HG03103 (cell line): ENCODE results near the gene PLA2G2C.

Experiments used
- ATAC-seq: cut with Tn5 transposase; IDR thresholded peaks from one replicate; pipeline ENCODE4 v1.9.1; 2021; ENCODE audit warnings: low read depth; ENCODE audit not compliant: unreplicated experiment

The PLA2G2C gene

DNA sequence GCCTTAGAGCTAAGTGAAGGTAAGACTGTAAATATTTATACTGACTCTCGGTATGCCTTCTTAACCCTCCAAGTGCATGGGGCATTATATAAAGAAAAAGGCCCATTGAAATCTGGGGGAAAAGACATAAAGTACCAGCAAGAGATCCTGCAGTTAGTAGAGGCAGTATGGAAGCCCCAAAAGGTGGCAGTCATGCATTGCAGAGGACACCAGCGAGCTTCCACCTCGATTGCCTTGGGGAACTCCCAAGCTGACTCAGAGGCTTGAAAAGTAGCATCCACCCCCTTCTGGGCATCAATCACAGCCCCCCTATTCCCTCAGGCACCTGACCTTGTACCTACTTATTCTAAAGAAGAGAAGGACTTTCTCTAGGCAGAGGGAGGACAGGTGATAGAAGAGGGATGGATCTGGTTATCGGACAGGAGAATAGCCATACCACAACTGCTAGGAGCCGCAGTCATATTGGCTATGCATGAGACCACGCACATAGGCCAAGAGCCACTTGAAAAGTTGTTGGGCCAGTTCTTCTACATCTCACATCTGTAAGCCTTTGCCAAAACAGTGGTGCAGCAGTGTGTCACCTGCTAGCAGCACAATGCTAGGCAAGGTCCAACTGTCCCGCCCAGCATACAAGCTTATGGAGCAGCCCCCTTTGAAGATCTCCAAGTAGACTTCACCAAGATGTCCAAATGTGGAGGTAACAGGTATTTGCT, 27.8 kb downstream of the PLA2G2C start:
- no peak for ATAC-seq

DNA sequence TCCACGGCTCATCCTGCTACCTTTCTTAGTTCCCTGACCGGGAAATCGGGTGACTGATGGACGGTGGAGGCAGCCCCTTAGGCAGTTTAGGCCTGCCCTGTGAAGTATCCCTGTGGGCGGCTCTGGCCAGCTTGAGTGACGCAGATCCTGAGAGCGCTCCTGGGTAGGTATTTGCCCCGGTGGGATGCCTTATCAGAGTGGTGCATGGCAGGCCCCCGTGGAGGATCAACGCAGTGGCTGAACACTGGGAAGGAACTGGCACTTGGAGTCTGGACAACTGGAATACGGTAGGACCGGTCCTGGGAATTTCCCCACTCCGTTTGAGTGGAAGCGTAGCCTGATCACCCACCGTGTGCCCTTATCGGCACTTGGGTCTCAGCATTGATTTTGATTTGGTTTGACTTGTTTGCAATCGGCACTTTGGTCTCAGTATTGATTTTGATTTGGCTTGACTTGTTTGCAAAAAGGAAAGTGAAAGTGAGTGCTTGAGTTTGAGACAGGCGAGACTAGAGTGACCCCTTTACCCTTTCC, 32.0 kb downstream of the PLA2G2C start:
- ATAC-seq, result no peak

DNA sequence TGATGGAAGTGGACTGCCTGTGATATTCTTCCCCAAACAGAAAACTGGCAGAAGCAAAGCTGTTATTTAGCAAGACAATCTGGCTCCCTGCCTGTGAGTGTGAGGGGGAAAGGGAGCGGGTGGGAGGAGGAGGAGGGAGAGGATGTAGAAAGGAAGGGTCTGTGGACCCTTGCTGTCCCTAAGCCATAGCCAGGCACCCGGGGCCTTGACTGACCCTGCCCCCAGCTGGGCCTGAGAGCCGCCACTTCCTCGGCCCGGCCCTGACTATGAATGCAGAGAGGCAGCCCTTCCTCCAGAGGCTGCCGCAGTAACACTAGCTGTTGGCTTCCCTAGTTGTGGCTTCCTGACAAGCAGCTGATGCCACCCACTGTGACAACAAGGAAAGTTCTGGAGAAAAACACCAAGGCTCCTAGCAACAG, 33.3 kb downstream of the PLA2G2C start:
- no peak for ATAC-seq

DNA sequence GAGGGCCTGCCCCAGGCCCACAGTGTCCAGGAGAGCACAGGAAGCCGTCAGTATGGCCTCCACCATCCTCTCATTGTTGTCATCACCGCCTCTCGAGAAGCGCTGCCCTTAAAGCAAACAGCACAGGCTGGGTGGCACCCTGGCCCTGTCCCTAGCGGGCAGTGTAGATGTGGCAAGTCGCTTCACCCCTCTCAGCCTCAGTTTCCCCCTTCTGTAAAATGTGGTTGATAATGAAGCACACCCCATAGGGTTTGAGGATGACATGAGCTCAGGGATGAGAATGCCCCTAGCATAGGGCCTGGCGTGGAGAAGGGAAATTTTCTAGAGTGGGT, 33.8 kb downstream of the PLA2G2C start:
- ATAC-seq, result no peak

DNA sequence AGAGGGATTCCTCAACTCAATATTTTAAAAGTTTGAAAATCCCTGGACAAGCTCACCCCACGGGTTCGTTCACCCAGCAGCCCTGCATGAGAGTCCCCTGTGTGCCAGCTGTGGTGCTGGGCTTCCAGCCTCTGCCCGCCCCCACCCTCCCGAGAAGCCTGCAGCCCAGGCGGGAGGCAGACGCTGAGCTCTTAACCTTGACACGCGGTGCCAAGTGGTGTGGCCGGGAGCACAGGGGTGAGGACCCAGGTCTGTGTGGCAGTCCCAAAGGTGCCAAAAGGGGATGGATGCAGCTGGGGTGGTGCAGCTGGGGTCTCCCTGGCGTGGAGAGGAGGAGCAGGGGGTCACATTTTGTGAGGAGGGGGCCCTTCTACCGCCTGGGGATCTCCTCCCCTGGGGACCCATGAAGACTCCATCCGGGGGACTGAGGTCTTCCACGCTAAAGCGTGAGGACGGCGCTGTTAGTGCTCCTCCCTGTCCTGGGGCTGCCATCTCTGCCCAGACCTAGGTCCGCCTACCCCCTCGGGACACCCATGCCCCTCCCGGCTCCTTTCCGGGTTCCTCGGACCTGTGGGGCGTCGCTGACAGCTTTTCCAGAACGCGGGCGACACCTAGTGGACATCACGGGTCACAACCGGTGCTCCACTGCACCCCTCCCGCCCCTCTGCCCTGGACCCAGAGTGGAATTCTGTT, 34.3 kb downstream of the PLA2G2C start:
- ATAC-seq, result no peak

DNA sequence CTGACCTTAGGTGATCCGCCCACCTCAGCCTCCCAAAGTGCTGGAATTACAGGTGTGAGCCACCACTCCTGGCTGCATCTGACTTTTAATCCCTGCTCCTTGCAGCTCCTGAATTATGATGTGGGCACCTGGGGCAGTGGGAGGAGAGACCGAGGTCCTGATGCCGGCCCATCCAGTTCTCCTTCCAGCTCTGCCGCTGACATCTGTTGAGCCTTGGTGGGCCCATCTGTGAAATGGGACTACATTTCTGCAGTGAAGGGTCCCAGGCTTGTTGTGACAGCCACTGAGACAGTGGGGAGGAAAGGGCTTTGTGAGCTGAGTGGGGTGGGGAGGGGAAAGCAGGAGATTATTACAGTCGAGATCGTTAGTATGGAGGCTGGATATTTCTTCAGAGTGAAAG, 35.3 kb downstream of the PLA2G2C start:
- ATAC-seq, result no peak

DNA sequence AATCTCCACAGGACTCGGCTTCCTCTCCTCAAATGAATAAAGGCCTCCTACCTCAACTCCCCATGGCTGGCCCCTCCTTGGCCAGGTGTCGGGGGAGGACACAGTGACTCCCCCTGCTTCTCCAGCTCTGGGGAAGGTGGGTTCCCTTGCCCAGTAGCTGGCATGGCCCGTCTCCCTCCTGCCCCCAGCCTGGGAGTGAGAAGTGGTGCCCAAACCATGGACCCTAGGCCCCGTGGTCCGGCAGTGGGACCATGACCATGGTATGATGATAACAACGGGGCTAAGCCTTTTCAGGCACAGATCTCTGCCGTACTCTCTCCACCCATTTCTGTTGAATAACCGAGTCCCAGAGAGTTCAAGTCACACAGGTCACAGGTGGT, 36.0 kb downstream of the PLA2G2C start:
- ATAC-seq, result no peak

DNA sequence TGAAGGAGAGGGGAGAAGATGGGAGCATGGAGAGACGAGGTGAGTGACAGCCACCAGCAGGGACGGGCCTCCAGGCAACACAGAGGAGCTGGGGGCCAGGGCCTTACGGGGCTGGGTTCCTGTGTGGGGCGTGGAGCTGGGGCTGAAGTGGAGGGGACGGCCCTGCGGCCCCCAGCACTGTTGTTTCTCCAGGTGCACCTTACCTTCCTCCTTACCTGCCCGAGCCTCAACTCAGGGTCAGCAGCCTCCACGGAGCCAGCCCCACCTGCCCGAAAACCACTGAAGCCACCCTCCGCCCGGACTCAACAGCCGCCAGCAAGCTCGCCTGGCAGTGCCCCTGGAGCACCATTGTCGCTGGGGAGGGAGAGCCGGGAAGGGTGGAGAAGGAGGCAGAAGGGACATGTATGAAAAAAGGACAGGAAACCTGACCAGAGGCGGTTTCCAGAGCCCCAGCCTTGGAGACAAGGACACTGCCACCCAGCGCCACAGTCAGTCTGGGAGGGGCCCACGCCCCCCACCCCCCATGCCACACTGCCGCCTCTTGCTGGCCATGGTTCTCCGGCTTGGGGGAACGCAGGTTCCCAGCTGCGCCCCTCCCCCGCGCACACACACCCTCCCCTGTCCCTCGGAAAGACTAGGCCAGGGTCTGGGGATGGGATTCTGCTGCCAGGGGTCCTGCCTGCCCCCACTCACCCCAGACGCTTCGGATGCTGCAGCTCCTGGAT, 36.6 kb downstream of the PLA2G2C start:
- no peak for ATAC-seq

DNA sequence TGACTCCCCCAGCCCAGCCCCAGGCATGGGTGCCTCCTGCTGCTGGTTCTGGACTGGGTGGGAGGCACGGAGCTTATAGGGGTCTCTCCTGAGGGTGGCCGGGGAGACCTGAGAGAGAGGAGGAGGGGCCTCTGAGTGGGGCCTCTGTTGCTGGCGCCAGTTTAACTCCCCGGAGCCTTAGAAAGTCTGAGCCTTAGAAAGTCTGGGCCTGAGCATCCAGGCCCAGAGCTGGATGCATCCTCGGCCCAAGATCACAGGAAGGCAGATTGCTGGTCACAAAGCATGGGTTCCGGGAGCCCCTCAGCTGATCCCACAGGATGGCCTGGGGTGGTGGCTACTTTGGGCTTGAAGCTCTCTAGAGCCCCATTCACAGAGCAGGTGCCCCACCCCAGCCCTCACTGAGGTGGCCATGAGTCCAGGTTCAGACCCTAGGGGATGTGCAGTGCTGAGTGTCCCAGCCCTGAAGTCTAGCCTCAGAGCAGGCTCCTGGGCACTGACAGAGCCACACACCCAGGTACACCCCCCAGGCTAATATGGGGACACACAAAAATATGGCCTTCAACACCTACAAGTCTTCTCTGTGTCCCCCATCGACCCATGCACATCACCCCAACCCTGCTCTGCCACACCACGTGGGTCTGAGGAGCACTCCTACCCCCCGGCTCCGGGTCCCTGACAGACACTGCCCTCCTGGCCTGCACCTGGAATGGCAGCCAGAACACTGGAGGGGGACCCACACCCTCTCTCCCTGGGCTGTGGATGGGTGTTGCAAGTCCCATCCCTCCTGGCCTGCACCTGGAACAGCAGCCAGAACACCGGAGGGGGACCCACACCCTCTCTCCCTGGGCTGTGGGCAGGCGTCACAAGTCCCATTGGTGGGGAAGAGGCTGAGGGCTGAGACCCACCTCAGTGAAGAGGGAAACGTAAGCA, 37.5 kb downstream of the PLA2G2C start:
- no peak for ATAC-seq

DNA sequence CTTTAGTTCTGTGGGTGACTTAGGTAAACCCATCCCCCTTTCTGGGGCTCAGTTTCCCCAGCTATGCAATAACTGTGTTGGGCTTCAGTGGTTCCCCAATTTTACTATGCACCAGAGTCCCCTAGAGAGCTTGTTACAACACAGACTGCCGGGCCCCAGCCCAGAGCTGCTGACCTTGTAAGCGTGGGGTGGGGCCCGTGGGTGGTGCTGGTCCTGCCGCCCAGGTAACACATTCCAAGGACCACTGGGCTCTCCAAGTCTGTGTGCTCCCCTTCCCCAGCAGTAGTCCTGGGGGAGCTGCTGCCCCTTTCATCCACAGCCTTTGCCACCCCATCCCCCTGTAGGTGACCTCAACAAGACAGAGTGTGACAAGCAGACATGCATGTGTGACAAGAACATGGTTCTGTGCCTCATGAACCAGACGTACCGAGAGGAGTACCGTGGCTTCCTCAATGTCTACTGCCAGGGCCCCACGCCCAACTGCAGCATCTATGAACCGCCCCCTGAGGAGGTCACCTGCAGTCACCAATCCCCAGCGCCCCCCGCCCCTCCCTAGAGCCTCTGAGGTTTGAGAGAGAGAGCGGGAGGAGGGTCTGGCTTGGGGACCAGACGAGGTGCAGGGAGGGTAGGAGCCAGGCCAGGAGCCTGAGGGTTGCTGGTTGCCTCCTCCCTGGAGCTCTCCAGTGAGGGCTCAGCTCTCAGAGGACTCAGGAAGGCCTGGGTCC, 38.3 kb downstream of the PLA2G2C start:
- ATAC-seq, result no peak

DNA sequence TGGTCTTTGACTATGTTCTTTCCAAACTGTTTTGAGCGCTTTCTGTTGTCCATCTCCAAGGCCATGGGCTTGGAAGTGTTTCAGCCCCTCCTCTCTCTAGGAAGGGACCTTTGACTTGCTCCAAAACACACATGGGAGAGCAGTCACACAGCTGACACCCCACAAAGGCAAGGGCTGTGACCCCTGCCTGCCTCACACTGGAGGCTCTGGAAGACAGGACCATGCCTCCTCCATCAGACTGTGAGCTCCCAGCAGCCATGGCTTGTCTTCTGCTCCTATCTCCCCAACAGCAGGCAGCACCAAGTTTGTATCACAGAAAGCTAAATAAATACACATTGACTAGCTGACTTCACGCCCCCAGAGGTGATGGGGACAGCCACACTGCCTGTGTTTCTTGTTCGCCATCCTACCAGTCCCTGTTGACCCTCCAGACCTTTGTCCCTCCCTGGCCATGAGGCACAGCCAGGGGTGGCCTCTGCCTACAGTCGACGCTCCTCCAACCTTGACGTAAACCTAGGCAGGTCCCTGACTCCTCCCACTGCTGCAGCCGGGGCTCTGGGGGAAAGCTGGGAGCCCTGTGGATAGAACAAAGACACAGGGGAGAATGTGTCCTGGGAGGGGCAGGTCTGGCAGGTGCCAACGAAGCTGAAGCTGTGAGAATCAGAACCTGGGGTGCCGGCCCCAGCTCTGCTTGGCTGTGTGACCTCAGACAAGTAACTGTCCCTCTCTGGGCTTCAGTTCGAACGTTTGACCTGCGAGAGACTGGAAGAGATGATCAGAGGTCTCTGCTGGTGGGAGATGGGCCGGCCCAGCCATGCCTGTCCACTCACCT, 42.4 kb downstream of the PLA2G2C start:
- ATAC-seq, result no peak

DNA sequence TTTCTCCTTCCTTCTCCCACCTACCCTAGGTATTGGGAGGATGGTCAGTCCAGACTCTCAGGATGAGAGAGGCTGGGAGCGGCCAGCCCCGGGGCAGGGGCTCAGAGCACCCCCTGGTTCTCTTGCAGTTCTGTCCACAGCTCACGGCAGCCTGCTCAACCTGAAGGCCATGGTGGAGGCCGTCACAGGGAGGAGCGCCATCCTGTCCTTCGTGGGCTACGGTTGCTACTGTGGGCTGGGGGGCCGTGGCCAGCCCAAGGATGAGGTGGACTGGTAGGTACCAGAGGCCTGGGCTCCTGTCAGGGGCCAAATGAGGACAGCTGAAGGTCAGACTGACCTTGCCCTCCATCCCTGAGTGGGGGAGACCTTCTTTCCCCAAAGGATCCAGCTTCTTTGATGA, 43.0 kb downstream of the PLA2G2C start:
- ATAC-seq, result no peak

DNA sequence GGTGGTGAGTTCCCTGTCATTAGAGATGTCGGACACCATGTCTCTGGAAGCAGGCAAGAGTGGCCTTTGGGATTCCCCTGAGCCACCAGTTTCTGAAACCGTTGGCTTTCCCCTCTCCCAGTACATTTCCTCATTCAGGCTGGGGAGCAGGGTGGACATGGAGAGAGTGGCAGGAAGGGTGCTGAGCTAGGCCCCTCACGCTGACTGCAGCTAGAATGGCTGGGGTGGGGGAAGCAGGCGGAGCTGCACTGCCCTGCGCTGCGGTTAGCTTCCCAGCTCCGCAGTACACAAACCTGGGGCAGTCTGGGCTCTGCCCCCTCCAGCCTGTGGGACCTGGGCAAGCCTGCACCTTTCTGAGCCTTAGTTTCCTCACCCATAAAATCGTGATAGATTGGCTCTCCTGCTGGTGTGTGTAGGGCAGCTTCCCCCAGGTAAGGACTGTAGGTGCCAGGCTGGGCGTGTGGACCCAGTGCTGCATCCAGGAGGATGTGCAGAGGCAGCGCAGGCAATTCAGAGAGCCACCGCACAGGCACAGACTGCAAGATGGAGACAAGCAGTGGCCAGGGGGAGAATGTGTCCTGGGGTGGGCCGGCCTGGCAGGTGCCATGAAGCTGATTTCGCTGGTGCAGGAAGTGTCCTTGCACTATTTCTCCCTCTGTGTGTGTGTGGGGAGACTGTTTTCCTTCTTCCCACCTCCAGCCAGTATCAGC, 44.2 kb downstream of the PLA2G2C start:
- no peak for ATAC-seq

DNA sequence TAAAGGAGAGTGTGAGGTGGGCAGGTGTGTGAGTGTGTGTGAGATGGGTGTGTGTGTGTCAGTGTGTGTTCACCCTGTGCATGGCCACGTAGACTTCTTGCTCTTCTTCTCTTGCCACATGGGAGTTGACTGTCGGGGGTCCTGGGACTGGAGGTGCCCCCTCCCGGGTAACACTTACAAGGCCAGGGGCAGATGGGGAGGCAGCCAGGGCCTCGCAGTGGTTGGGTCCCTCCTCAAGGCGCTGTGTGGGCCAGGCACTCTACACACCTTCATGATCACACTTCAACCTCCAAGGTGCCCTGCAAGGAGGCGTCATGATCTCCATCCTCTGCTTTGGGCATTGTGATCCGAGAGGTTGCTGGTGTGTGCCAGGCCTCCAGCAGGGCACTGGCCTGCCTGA, 44.9 kb downstream of the PLA2G2C start:
- no peak for ATAC-seq

DNA sequence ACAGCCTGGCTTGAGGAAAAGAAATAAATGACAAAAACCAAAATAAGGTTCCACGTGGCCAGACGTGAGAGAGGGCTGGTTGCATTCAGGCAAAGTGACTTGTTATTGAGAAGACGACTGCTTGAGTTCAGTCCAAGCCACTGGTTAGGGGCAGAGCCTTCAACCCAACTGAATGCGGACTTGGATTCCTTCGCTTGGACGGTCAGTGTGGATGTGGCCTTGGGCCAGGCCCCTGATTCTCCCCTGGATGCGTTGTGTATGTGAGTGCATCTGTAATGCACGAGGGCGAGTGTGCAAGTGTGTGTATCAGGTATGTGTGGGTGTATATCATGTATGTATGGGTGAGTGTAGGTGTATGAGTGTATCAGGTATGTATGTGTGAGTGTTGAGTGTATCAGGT, 45.3 kb downstream of the PLA2G2C start:
- no peak for ATAC-seq

DNA sequence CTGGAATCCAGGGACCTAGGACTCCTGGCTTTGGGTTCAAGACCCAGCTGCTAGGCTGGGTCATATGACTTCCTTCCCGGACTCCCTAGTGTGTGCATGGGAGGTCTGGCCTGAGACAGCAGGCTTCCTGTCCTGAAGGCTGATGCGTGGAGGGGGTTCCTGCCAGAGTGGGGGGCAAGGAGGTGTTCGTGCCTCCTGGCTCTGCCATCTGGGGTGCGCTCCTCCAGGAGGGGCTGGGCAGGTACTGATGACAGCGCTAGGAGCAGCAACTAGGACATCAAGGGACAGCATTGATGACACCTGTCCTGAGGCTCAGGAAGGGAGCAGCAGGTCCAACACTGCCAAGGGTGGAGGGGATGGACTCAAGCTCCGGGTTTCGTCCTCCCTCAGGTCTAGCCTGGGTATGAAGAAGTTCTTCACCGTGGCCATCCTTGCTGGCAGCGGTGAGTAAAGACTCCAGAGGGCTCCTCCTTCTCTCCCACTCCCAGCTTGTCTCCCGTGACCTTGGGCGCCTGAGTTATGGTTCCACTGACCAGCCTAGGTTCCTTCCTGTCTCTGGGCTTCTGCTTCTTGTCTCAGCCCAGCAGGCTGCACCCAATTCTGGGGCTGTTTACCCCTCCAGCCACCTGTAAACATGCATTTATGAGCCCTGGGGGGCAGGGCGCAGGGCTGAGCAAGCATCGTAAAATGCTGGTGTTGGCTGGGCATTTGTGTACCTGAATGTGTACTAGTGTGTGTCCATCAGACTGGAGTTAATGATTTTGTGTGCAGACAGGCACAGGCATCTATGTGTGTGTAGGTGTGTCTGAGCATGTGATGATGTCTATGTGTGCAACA, 46.3 kb downstream of the PLA2G2C start:
- ATAC-seq, result no peak

DNA sequence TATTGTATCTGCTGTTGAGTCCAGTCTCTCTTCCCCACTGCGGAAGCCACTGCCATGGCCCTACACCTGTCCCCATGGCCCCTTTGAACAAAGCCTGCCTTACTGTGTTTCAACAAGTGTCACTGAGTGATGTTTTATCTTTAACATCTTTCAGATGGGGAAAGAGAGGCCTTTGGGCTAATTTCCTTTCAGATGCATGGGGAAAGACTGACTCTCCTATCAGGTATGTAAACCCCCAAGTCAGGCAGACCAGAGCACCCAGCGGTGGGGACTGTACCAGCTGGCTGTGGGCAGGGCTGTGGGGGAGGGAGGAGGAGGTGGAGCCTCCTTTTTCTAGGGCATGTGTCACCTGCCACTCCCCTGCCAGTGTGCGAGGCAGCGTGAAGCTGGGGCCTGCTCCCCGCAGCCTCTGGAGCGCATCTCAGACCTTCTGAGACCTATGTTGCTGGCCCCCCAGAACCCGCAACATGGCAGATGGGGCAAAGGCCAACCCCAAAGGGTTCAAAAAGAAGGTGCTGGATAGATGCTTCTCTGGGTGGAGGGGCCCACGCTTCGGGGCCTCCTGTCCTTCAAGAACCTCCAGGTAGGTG, 47.3 kb downstream of the PLA2G2C start, which contains the start of gene PLA2G2F:
Gene PLA2G2F, plus strand, starts transcription at position 363 of the 590 bp plus-strand sequence. Its CDS starts 105 bp downstream, at position 468.
- ATAC-seq, result no peak
